Stimulated activated CD8-positive, alpha-beta memory T cell treated with anti-CD3 and anti-CD28 coated beads, Interleukin-12 subunit alpha, Interleukin-12 subunit beta, amount 100 ng/mL, for 4 hours (primary cell): ENCODE results near the gene PKD2.

Experiments used
- DNase-seq: peaks from one replicate; pipeline ENCODE4 v3.0.0-alpha.2; 2020; ENCODE audit warnings: low read depth

The PKD2 gene

DNA sequence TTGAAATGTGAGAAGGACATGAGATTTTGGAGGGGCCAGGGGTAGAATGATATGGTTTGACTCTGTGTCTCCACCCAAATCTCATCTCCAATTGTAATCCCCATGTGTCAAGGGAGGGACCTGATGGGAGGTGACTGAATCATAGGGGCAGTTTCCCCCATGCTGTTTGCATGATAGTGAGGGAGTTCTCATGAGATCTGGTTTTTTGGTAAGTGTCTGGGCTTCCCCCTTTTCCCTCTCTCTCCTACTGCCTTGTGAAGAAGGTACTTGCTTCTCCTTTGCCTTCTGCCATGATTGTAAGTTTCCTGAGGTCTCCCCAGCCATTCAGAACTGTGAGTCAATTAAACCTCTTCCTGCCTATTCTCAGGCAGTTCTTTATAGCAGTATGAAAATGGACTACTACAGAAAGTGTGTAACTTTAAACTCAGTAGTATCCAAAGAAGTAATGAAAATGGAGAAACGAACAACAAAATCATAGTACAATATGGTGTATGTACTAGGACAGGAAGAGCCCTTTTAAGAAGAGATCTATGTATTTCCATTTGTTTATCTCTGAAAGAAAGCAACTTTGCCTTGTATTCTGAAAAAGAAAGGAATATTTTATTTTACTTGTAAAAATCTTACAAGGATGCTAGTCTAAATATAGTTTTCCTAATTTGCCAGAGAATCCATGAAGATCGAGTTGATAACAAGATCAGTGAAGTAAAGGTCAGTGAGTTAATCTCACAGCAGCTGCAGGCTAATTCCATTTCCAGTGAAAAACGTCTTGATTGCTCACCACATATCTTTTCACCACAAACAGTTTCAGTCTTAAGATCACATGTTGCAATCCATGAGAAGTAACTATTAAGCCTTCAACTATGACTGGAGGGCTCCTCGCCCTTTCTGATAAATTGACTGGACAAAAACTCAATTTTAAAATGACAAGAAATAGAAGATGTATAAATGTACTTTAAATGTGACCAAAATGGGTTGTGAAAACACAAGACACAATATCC lies 20.5 kb downstream of the PKD2 start:
- DNase-seq: no peak

DNA sequence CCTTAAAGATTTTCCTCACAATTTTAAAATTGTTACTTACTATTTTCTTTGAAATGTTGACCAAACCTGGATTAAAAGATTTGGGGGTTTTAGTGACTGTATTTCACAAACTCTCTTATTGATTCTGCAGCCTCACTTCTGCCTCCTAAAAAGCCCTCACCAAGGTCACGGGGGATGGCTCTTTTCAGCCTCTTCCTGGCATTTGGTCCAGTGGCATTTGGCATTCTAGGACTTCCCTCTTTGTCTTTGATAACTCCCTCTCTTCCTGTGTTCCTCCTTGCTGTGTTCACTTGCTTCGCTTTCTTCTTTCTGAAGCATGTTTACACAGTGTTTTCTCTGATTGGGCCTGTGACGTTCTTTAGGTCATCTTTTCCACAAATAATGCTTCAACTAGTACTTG lies 21.5 kb downstream of the PKD2 start:
- DNase-seq: no peak

DNA sequence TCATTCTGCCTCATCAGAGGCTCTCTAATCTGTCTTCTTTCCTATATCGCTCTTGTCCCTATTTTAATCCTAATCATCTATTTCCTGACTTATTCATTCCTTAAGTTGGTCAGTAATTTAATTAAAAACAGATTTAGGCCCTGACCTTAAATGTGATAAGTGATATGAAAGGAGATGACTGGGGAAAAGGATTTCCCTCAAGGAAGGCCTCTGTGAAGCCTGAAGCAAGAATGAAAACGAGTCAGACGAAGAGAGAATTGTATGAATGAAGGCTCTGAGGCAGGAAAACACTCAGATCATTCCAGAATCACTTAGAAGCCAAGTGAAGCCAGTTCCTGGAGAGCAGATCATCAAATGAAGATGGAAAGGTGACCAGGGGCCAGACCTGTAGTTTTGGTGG lies 22.1 kb downstream of the PKD2 start:
- DNase-seq: no peak

DNA sequence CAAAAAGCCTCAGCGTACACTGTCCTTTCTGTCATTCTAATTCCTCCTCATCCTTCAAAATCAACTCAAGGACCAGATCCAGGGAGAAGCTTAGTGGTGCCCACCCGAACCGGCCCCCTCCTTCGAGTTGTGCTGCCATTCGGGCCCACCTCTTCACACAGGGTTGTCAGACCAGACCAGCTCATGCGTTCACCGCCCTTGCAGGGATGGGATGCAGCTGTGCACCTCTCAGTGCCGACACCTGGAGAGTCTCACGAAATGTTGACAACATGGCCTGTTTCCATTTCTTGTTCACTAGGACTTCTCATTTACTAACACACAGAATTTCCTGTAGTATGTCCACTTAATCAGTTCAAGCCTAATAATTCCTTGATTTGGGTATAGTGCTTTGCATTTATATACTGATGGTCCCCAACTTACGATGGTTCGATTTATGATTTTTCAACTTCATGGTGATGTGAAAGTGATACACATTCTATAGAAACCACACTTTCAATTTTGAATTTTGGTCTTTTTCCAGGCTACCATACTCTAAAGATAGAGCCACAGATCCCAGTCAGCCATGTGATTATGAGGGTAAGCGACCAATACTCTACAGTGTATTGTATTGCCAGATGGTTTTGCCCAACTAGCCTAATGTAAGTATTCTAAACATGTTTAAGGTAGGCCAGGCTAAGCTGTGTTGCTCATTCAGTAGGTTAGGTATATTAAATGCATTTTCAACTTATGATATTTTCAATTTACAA lies 23.3 kb downstream of the PKD2 start:
- no peak for DNase-seq

DNA sequence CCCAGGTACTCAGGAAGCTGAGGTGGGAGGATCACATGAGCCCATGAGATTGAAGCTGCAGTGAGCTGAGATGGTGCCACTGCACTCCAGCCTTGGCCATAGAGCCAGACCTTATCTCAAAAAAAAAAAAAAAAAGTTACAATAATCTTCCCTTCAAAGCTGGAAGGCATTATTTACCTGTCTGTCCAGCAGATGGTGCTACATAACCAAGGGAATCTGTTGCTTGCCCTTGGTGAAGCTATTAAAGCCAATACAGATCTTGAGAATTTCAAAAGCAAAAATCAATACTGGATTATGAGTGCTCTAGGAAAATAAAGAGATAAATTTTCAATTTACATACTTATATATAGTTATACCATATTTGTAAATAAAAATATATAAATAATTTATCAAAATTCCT lies 25.9 kb downstream of the PKD2 start:
- DNase-seq: no peak

DNA sequence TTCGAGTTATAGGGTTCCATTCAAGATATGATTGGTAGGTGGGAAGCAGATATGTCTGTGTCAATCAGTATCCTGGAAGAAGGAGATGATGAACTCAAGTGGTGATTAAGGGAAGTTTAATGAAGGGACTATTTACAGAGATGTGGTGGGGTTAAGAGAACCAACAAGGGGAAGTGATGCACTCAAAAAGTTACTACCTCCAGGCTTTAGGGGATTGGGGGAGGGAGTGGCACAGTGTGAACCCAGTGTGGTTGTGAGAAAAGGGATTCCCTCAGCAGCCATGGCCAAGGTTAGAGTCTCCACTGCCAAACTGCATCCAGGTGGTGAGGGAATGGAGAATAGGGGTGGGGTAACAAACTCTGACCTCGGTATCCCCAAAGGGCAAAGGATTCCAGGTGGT lies 27.9 kb downstream of the PKD2 start:
- no peak for DNase-seq

DNA sequence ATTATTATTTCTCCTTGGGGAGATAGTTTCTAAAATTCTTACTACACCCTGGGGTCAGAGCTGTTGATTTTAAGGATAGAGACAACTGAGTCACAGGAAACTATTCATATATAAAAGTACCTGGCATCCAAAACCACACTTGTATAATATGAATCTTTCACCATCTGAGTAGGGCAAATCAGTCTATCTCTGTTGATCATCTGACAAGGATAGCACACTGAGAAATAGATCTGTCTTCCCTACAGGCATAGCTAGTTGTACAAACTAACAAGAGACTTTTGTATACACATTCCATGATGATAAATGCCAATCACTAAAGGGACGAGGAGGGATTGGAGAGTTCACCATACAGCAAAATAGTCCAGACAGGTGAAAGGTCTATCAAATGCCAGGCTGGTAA lies 30.0 kb downstream of the PKD2 start:
- no peak for DNase-seq

DNA sequence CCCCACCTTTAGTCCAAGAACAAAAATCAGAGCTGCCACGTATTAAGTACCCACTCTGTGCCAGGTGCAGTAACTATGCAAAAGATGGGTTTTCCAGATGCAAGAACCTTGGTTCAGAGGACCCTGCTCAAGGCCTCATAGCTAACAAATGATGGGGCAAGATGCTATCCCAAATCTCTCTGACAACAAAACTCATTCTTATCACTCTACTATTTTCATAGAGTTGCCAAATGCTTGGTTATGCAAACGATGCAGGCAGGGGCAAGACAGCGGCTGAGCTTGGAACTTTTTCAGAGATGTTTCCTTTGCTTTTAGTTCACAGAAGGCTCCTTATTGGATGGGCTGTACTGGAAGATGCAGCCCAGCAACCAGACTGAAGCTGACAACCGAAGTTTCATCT lies 30.5 kb downstream of the PKD2 start:
- no peak for DNase-seq

DNA sequence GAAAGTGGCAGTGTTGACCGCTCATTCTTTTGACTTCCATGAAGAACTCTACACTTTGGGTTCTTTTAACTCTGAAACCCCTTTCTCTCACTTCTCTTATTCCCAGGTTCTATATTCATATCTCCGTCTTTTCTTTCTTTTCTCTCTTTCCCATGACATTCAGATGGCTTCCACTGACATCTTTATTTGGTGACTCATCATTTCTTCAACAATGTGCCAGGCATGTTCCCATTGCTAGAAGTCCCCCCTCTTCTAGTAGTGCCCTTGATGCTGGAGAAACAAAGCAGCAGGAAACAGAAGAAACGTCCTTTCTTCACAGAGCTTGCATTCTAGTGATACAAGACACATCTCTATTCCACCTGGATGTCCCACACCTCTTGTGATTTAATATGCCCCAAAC lies 33.3 kb downstream of the PKD2 start:
- no peak for DNase-seq

DNA sequence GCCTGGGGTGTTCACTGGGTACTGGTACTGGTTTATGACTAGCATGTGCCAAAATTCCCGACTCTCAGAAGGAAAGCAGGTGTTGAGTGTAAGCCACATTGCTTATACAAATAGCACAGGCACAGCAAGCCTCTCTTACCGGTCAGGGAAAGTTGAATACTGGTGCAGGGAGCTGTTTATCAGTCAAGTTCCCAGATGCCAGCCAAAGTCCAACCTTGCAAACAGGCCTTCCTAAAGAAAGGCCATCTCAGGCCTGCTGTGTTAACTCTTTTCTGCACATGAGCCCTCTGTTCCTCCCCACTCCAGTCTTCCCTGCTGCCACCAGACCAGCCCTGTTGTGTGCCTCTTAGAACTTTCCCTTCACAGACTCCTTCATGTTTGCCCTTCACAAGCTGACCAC lies 34.2 kb downstream of the PKD2 start:
- no peak for DNase-seq

DNA sequence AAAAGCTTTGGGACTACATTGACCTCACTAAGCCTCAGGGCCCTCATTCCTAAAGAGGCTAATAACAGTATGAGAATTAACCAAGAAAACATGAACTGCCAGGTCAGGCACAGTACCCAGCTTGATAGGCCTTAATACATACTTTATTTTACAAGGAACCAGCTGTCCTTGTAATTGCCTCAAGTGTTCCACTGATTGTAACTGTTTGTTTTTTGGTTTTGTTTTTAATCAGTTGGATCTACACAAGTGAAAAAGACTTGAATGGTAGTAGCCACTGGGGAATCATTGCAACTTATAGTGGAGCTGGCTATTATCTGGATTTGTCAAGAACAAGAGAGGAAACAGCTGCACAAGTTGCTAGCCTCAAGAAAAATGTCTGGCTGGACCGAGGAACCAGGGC lies 35.6 kb downstream of the PKD2 start:
- no peak for DNase-seq

DNA sequence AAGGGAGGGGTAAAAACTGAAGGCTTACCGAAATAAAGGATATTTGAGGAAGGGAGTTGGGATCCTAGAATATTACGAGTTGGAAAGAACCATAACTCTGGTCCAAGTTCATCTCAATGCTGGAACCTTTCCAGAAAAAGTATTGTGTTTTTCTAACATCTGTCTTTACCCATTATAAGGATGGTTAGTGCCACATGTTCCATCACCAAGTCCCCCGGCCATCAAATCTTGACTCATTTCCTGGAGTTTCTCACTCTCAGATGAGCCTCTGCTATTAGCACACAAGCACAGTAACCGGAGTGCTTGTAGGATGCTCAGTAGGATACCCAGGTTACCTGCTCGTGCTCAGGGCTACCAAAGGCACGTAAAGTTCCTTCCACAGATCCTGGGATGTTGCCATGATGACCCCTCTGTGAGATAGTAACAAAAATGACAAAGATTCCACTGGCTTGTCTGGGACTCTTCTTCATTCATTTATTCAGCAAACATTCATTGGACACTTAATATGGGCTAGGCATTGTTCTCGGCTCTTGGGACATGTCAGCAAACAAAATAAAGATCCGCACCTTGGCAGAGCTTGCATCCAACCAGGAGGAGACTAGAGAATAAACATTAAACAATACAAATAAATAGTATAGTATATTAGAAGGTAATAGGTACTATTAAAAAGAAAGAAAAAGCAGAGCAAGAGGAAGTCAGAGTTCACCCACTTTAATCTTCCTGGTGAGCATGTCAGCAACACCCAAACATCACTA lies 36.3 kb downstream of the PKD2 start:
- no peak for DNase-seq

DNA sequence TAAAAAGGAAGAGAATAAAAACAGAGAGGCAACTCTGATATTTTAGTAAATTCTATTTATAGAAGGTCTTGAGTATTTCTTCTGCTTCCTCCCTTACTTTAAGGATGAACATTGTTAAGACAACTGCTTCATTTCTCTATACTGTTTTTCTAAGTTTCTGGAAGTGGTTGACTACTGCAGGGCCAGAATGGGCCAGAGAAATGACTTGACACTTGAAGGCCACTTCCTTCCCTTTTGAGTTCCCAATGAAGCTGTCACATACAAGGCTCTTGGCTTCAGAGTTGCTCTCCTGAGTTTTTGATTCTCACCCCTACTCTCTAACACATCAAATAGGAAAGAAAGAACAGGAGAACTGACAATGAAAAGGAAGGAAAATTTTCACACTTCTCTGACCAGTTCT lies 37.6 kb downstream of the PKD2 start:
- DNase-seq: no peak

DNA sequence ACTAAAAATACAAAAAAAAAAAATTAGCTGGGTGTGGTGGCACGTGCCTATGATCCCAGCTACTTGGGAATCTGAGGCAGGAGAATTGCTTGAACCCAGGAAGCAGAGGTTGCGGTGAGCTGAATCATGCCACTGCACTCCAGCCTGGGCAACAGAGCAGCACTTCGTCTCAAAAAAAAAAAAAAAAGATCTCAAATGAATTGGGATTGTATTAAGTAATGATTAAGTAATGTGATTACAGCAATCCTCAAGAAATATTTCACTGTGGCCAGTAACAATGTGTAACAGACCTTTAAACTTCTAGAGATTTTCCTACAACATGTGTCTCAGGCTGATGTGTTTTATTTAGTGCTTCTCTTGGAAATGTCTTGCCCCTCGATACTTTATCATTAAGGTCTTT lies 46.8 kb downstream of the PKD2 start:
- DNase-seq: no peak

DNA sequence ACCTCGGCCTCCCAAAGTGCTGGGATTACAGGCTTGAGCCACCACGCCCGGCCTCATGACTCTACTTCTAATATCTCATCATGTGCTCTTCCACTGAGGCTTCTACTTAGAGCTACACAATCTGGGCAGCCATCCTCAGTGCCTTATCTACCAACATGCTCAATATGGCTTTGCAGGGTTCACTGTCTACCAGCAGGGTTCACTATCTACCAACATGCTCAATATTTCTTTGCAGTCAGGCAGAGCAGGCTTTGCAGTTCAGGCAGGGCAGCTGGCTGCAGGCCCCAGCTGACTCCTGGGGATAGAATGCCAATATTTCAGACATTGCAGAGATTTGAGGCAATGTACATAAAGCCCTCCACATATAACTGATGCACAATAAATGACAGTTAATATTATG lies 47.5 kb downstream of the PKD2 start:
- no peak for DNase-seq

DNA sequence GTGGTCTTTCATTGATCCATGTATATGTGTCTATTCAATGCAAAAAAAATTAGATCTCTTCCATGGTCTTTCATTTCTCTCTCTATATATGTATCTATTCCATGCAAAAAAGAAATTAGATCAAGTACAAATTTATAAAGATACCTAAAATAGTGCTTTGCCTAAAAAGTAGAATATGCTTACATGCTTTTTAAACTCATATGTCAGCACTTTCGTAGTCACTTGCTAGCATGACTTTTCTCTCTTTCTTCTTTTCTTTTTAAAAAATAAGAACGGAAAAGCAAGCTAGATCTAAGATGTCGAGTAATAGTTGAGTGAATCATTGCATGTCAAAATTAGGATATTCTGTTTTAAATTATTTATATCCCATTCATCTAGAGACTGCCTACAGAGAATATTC lies 50.9 kb downstream of the PKD2 start:
- no peak for DNase-seq

DNA sequence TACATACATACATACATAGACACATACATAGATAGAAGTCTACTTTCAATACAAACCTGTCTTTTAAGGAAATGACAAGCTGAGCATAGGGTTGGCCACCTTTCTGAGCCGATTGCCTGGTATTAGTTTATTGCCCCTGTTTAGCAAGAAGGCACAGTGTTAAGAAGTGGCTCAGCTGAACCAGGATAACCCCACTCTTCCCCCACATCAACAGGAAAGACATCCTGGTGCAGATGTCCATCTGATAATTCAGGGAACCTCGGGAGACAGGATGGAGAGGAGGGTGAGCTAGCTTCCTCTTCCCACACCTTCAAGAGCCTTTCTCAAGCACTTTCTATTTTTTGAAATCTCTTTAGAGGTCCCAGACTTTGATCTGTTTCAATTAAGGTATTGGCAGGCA lies 52.3 kb downstream of the PKD2 start:
- no peak for DNase-seq

DNA sequence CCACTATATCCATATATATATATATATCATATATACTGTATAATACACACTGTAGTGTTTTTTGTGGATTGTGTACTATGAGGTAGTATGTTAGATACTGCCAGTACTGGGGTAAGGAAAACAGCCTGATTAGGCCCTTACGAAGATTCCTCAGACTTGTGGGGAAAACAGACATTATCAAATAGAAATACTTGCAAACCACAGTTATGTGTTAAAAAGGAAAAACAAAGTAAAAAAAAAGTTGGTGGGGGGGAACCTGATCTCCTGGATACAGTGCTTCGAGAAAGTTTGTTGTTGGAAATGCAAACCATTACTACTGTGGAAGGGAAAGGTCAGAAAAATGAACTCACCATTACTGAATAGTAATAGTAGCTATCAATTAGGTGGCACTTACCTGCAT lies 53.0 kb downstream of the PKD2 start:
- DNase-seq: no peak

DNA sequence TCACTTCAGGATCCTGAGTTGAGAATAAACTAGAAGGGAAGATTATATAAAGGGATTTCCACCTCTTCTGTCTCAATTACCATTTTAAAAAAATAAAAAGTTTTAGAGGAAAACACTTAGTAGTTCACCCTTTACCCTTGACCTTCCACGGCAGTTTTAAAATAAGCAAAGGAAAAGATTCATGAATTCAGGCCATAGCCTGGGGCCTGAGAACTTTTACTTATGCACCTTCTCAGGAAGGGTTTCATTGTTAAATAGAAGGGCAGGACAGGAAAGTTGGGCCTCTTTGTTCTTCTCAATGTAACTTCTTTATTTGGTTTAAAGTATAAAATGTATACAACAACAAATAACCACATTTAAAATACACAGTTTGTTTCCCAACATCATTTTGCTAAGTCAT lies 54.9 kb downstream of the PKD2 start:
- DNase-seq: no peak

DNA sequence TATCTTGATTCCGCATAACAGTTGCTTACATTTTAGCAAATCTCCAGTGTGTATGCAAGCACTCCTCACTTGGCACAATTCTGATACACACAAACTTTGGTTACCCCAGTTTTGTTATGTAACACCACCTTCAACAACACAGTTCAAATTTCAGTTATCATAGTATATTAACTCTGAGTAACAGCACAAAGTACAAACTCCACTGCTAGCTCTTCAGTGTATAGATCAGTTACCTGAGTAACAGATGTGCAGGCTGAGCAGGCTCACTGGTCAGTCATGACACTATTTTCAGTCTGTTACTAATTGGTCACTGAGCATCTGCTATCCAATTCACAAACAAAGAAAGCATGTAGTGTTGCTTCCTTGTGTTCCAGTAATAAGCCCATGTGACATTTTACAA lies 55.4 kb downstream of the PKD2 start:
- no peak for DNase-seq

DNA sequence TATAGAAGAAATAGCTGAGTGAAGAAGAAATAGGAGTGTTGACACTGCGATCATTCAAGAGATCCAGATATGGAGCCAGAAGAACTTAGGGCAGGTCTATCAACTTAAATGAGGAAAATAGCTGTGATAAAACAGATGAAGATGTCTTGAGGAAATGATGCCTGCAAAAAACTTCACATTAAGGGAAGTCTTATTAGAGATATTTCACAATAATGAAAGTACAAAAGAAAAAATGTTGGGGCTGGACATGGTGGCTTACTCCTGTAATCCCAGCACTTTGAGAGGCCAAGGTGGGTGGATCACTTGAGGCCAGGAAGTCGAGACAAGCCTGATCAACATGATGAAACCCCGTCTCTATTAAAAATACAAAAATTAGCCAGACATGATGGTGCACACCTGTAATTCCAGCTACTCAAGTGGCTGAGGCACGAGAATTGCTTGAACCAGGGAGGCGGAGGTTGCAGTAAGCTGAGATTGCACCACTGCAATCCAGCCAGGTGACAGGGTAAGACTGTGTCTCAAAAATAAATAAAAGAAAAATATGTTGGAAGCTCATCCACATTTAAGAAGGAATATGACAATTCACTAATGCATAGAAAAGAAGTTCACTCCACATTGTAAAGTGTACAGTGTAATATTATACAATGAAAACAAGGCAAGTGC lies 56.3 kb downstream of the PKD2 start:
- no peak for DNase-seq

DNA sequence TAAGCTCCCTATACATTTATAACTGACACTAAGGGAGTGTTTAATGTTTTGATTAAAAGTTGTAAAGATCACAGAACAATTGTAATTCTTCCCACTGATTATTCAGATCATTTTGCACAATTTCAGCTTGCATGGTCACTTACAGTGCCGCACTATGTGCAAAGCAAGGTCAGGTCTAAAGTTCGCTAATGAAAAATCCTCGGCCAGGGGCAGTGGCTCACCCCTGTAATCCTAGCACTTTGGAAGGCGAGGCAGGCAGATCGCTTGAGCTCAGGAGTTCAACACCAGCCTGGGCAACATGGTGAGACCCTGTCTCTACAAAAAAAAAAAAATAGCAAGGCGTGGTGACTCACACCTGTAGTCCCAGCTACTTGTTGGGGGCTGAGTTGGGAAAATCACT lies 57.0 kb downstream of the PKD2 start:
- no peak for DNase-seq
